Kidney (tissue), 14 donors: ENCODE data around the gene ZBTB8B. TPM values are rescaled to one million over a fixed set of nuclear protein-coding genes. Genes with fewer than 3 reads are reported as not detected.

Source experiments
- DNase-seq, 5 donors: peaks; one replicate each; pipeline ENCODE4 v3.0.0-alpha.2; 2013 to 2020
- FAIRE-seq: peaks from 2 replicates; lab custom pipeline; 2012; peaks lifted over from hg19 to GRCh38; lab: Jason Lieb, UNC
- H3K27ac ChIP-seq, 2 donors: one replicate each; pipeline ENCODE4 v1.7.0; 2013; ENCODE audit warnings: low read depth in 2 of 2, low read length in 2 of 2, inconsistent platforms in 1 of 2
- H3K27me3 ChIP-seq: one replicate; pipeline ENCODE4 v1.7.1; 2013; ENCODE audit warnings: low read length, inconsistent platforms; ENCODE audit not compliant: control insufficient read depth, insufficient read depth
- H3K36me3 ChIP-seq, 3 donors: one replicate each; pipeline versions ENCODE4 v1.7.0 to v1.7.1; 2013; ENCODE audit warnings: low read length in 3 of 3, control low read depth in 1 of 3, inconsistent platforms in 1 of 3; ENCODE audit not compliant: insufficient read depth in 3 of 3, control insufficient read depth in 2 of 3
- H3K4me1 ChIP-seq, 3 donors: one replicate each; pipeline versions ENCODE4 v1.7.0 to v1.7.1; 2013; ENCODE audit warnings: low read length in 3 of 3, inconsistent platforms in 1 of 3, low read depth in 1 of 3; ENCODE audit not compliant: control insufficient read depth in 2 of 3, insufficient read depth in 2 of 3
- H3K4me3 ChIP-seq, 3 donors: one replicate each; pipeline versions ENCODE4 v1.7.0 to v1.8.1; 2013; ENCODE audit warnings: low read length in 3 of 3, control low read depth in 1 of 3, inconsistent platforms in 1 of 3
- H3K9ac ChIP-seq, 3 donors: one replicate each; pipeline versions ENCODE4 v1.7.0 to v1.7.1; 2013; ENCODE audit warnings: low read length in 3 of 3, control low read depth in 1 of 3, inconsistent platforms in 1 of 3
- H3K9me3 ChIP-seq, 3 donors: one replicate each; pipeline versions ENCODE4 v1.7.0 to v1.7.1; 2013; ENCODE audit warnings: low read length in 3 of 3, control low read depth in 1 of 3, inconsistent platforms in 1 of 3; ENCODE audit not compliant: control insufficient read depth in 2 of 3, insufficient read depth in 1 of 3
- intact Hi-C: fragments of 100-400 bp; cut with DNase I; formaldehyde crosslinking; loops from one replicate; pipeline ENCODE4 v1.11.1; 2022
- polyA plus RNA-seq: library from polyadenylated mRNA; stranded (reverse); fragments of 350-450 nt; fragmentation: Illumina TruSeq; extraction: RNeasy Lipid Tissue Mini Kit (QIAGEN cat#74804); gene quantifications from one replicate; pipeline ENCODE4 v1.2.3, GENCODE V29; 2014; ENCODE audit warnings: low read depth, low replicate concordance; ENCODE audit not compliant: insufficient read depth
- total RNA-seq: library from RNA; stranded (reverse); fragmentation: NEBNext Ultra II Directional; extraction: Animal tissue kit (Norgen Biotek cat#: 25700); gene quantifications from one replicate; pipeline ENCODE4 v1.2.1, GENCODE V29; 2021
- TF ChIP-seq, protein P1 (sequence below): IDR thresholded peaks from 3 replicates; pipeline ENCODE4 v1.5.1; 2012; ENCODE audit warnings: mild to moderate bottlenecking, moderate library complexity, borderline replicate concordance; ENCODE audit not compliant: insufficient read depth; ENCODE audit errors: extremely low read depth
- donor health status: control.
- donor health status: control.
- donor health status: control.
- donor health status: control.
- donor health status: control.
- donor health status: DM: yes; HTN: yes; CAD: no.
- donor health status: Normal renal cell carcinoma (clear cell type).

Gene ZBTB8B
- total and polyA plus RNA-seq, 2 donors from 2014 or later: 0.03 to 0.06 TPM

DNA sequence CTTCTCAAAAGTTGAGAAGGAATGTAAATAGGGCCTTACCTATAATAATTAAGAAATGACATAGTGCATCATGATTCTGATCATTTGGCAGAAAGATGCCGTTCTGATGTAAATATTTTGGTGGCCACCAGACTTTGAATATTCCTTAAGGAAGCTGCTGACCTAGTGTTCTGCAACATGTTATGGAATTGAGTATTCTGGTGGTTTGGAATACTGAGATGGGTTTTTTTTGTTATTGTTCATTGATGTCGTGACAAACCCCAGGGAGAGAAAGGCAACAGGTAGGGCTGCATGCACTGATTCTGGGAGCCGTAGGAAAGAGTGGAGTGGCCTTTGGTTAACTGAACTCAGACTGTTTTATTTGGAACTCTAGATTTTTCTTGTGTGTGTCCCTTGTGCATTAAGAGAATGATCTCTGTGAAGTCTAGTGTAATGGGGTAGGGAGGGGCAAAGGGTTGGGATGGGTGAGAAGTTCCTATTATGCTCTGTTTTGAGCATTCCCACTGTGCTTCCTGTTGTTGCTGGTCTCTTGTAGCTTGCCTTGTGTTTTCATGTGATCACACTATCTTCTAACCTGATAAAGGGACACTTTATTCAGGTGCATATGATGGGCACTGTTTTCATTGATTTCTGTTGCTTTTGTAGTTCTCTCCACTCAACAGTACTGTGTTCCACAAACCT lies 25.0 kb downstream of the ZBTB8B start:
- no peak for FAIRE-seq
- Histone ChIP-seq H3K4me1 (no peaks in the 10 kb centered on the region), H3K27me3 (no peaks in the 10 kb centered on the region), H3K27ac (no peak overlapping the region), H3K4me3 (no peak overlapping the region), H3K9me3 (no peaks in the 10 kb centered on the region), H3K9ac (no peak overlapping the region), H3K36me3 (no peaks in the 10 kb centered on the region)
- TF ChIP-seq, protein P1, sequence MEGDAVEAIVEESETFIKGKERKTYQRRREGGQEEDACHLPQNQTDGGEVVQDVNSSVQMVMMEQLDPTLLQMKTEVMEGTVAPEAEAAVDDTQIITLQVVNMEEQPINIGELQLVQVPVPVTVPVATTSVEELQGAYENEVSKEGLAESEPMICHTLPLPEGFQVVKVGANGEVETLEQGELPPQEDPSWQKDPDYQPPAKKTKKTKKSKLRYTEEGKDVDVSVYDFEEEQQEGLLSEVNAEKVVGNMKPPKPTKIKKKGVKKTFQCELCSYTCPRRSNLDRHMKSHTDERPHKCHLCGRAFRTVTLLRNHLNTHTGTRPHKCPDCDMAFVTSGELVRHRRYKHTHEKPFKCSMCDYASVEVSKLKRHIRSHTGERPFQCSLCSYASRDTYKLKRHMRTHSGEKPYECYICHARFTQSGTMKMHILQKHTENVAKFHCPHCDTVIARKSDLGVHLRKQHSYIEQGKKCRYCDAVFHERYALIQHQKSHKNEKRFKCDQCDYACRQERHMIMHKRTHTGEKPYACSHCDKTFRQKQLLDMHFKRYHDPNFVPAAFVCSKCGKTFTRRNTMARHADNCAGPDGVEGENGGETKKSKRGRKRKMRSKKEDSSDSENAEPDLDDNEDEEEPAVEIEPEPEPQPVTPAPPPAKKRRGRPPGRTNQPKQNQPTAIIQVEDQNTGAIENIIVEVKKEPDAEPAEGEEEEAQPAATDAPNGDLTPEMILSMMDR: no peak
- intact Hi-C loops: no loop called here
- no peak for DNase-seq

DNA sequence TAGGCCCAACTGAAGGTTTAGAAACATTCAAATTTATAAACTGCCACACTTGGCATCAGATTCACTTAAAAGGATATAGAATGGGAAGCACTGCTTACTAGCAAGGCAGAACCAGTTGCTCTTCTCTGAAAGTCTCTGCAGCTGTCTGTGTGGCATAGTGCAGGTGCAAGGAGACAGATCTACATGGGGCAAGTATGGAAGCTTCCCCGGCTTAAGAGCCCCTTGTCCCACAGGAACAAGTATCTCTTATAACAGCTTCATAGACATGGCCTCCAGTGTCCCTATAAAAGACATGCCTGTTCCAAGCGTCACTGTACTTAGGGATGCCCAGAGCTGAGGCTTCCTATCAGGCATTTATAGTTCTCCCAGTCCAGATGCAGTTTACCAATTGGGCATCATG lies 26.5 kb downstream of the ZBTB8B start:
- Histone ChIP-seq H3K9me3 (no peaks in the 10 kb centered on the region), H3K36me3 (no peaks in the 10 kb centered on the region), H3K9ac (no peak overlapping the region), H3K4me3 (no peak overlapping the region), H3K4me1 (no peaks in the 10 kb centered on the region), H3K27me3 (no peaks in the 10 kb centered on the region), H3K27ac (no peak overlapping the region)
- TF ChIP-seq, protein P1: no peak
- intact Hi-C loops: no loop called here
- FAIRE-seq (no peak), DNase-seq (no peak)

DNA sequence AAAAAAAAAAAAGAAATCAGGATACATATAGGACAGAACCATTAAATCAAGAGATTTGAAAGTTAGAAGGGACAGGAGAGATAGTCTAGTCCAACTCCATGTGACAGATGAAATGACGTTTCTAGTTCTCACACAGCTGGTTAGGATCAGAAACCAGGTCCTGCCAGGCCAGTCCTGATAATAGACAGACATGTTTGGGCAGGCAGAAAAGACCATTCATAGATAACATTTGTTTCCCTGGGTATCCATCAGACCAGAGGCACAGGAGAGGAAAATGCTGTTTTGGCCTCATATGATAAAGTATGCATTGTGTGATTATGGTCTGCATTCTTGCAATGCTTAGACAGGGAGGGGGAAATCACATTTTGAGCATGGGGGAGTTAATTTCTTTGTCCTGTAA lies 29.3 kb downstream of the ZBTB8B start:
- Histone ChIP-seq H3K9me3 (no peaks in the 10 kb centered on the region), H3K27ac (no peak overlapping the region), H3K36me3 (no peaks in the 10 kb centered on the region), H3K9ac (no peak overlapping the region), H3K4me3 (no peak overlapping the region), H3K27me3 (no peaks in the 10 kb centered on the region), H3K4me1 (no peaks in the 10 kb centered on the region)
- DNase-seq (no peak), FAIRE-seq (no peak)
- intact Hi-C loops: no loop called here
- TF ChIP-seq, protein P1: no peak
